Right atrium auricular region (tissue), 2 donors: ENCODE measurements around the gene SH3BP4. TPM values are rescaled to one million over a fixed set of nuclear protein-coding genes. Genes with fewer than 3 reads are reported as not detected.

ENCODE experiments used
- DNase-seq: peaks from one replicate; pipeline ENCODE4 v3.0.0-alpha.2; 2019; ENCODE audit warnings: low spot score
- H3K27ac ChIP-seq, 2 donors: fragments of 200-600 bp; sonication (generic); 1 replicate in 1 of 2; 2 replicates in 1 of 2; pipeline ENCODE4 v1.5.1; 2016 to 2019
- H3K27me3 ChIP-seq, 2 donors: fragments of 200-600 bp; sonication (generic); one replicate each; pipeline versions ENCODE4 v1.5.1 to v1.6.0; 2017 to 2019
- H3K36me3 ChIP-seq: fragments of 200-600 bp; sonication (generic); one replicate; pipeline ENCODE4 v1.5.1; 2016
- H3K4me1 ChIP-seq, 2 donors: fragments of 200-600 bp; sonication (generic); one replicate each; pipeline versions ENCODE4 v1.5.1 to v1.6.0; 2017 to 2019
- H3K4me3 ChIP-seq, 2 donors: fragments of 200-600 bp; sonication (generic); 1 replicate in 1 of 2; 2 replicates in 1 of 2; pipeline ENCODE4 v1.5.1; 2017 to 2019; ENCODE audit warnings: mild to moderate bottlenecking in 1 of 2, moderate library complexity in 1 of 2
- H3K9me3 ChIP-seq, 2 donors: fragments of 200-600 bp; sonication (generic); one replicate each; pipeline ENCODE4 v1.5.1; 2019
- CTCF ChIP-seq, 2 donors: fragments of 200-600 bp; sonication (generic); IDR thresholded peaks; one replicate each; pipeline ENCODE4 v1.5.1; 2019; ENCODE audit warnings: antibody characterized with exemption in 2 of 2
- total RNA-seq, 2 donors: library from RNA; depleted of rRNA; stranded (reverse); fragments of >200 nt; gene quantifications; one replicate each; pipeline ENCODE4 v1.1.0, GENCODE V29; 2016

Gene SH3BP4
- total RNA-seq, 2 donors from 2014 or later, result 27.2 to 34.5 TPM

GRCh38 chr2:234980451-234981187 lies 28.8 kb downstream of the SH3BP4 start:
- Histone ChIP-seq H3K4me3 (peak overlapping the region in 1 of 2 donors; percentile 35), H3K36me3 (no peaks in the 10 kb centered on the region), H3K27me3 (no peaks in the 10 kb centered on the region), H3K9me3 (no peaks in the 10 kb centered on the region), H3K4me1 (peaks cover 4 to 94% of the 10 kb centered on the region in 2 donors), H3K27ac (peak overlapping the region; percentile 38 to 89)
- no peak for TF ChIP-seq CTCF (IDR thresholded peaks at IDR 0.05)
- no peak for DNase-seq

GRCh38 chr2:234981197-234982095 lies 29.6 kb downstream of the SH3BP4 start:
- peak overlapping the region in 1 of 2 donors; percentile 35 for H3K4me3 ChIP-seq
- peaks cover 4 to 86% of the 10 kb centered on the region in 2 donors for H3K4me1 ChIP-seq

GRCh38 chr2:234982096-234982834 lies 30.4 kb downstream of the SH3BP4 start:
- DNase-seq, result no peak
- Histone ChIP-seq H3K4me3 (peak overlapping the region in 1 of 2 donors; percentile 35), H3K4me1 (peaks cover 4 to 78% of the 10 kb centered on the region in 2 donors)

More at GRCh38 chr2:234981197-234982095, 29.6 kb downstream of the SH3BP4 start:
- peak; percentile 91 for DNase-seq
- TF ChIP-seq CTCF (IDR thresholded peaks at IDR 0.05), result no peak
- no peaks in the 10 kb centered on the region for H3K27me3 ChIP-seq
- H3K27ac ChIP-seq, result peak overlapping the region; percentile 38 to 89
- H3K36me3 ChIP-seq, result no peaks in the 10 kb centered on the region
- no peaks in the 10 kb centered on the region for H3K9me3 ChIP-seq

GRCh38 chr2:234983011-234983726 lies 31.4 kb downstream of the SH3BP4 start:
- Histone ChIP-seq H3K4me3 (no peak overlapping the region), H3K36me3 (no peaks in the 10 kb centered on the region), H3K27me3 (no peaks in the 10 kb centered on the region), H3K4me1 (peaks cover 4 to 69% of the 10 kb centered on the region in 2 donors), H3K9me3 (no peaks in the 10 kb centered on the region), H3K27ac (peak overlapping the region; percentile 38 to 89)
- TF ChIP-seq CTCF (IDR thresholded peaks at IDR 0.05), result no peak
- DNase-seq, result no peak

More at GRCh38 chr2:234982096-234982834, 30.4 kb downstream of the SH3BP4 start:
- Histone ChIP-seq H3K9me3 (no peaks in the 10 kb centered on the region), H3K36me3 (no peaks in the 10 kb centered on the region), H3K27me3 (no peaks in the 10 kb centered on the region), H3K27ac (peak overlapping the region; percentile 38 to 89)
- TF ChIP-seq CTCF (IDR thresholded peaks at IDR 0.05), result no peak
